Adrenal gland (tissue), 5 donors: ENCODE measurements around the gene SSTR4.

ENCODE experiments used
- CTCF ChIP-seq, 6 experiments: fragments of 450-650 bp in 4 of 6; fragments of 200-600 bp in 2 of 6; sonication (generic) in 1 of 6; IDR thresholded peaks; 1 replicate in 5 of 6; 2 replicates in 1 of 6; pipeline versions ENCODE4 v1.5.1 to v1.8.0; 2016 to 2021; ENCODE audit warnings: antibody characterized with exemption in 6 of 6, mild to moderate bottlenecking in 2 of 6, moderate library complexity in 1 of 6
- POLR2A ChIP-seq, 2 donors: fragments of 450-650 bp; IDR thresholded peaks; one replicate each; pipeline ENCODE4 v1.6.1; 2017; ENCODE audit warnings: antibody characterized with exemption in 2 of 2, mild to moderate bottlenecking in 2 of 2, moderate library complexity in 1 of 2
- donor health status: DM: no; HTN: no; CAD: no.

GRCh38 chr20:23068283-23068682 is 33.2 kb downstream of the SSTR4 start:
- TF ChIP-seq CTCF (IDR thresholded peaks at IDR 0.05) (no peak), POLR2A (IDR thresholded peaks at IDR 0.05) (no peak)
